ENCODE measurements around the gene RNF224. TPM values are rescaled to one million over a fixed set of nuclear protein-coding genes. Genes with fewer than 3 reads are reported as not detected.

Gene RNF224
- total RNA-seq, 3 donors from 2014 or later = not detected

DNA sequence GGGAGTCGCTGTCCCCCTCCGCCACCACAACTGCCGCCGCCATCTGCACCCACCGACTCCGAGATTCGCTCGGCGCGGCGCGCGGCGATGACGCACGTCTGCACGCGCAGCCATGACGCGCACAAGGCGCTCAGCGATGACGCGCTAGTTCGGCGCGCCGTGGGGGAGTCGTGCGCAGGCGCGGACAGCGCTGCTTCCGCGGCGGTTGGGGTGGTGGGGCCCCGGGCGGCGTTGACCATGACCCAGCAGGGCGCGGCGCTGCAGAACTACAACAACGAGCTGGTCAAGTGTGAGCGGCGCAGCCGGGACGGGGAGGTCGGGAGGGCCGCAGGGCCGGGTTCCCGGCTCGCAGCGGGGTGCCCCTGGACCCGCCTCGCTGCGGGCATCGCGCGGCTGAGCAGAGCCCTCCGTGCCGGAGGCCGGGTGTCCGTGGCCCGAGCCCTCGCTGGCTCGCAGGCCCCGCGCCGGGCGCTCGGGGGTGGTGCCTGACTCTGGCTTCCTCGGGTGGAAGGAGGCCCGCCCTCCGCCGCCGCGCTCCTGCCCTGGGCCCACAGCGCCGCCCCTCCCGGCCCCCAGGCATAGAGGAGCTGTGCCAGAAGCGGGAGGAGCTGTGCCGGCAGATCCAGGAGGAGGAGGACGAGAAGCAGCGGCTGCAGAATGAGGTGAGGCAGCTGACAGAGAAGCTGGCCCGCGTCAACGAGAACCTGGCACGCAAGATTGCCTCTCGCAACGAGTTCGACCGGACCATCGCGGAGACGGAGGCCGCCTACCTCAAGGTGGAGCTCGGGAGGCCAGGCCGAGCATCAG is 38.6 kb upstream of the RNF224 start, which contains the start of the genes ANAPC2 and SSNA1:
TSS of gene ANAPC2 (minus strand) at position 71 of the 807 bp plus-strand sequence. CDS start at position 43, 28 bp downstream.
TSS of gene SSNA1 (plus strand) at position 187 of the 807 bp plus-strand sequence. CDS start at position 238, 51 bp downstream.
- ATAC-seq (peak; percentile 83), DNase-seq (peak; percentile 92)
- no peaks in the 10 kb centered on the region for H3K9me3 Mint-ChIP-seq
- H3K4me1 Mint-ChIP-seq (ENCODE audit: low read depth) = peaks cover 36% of the 10 kb centered on the region
- peak within 1 kb of the TSS; percentile 96 for H3K4me3 Mint-ChIP-seq
- peaks cover 5% of the 10 kb centered on the region for H3K36me3 Mint-ChIP-seq (ENCODE audit: insufficient read depth)
- H3K27me3 Mint-ChIP-seq (ENCODE audit: low read depth) = no peaks in the 10 kb centered on the region

GRCh38 chr9:137189297-137190295 is 37.7 kb upstream of the RNF224 start:
- DNase-seq (no peak), ATAC-seq (no peak)
- peaks cover 31% of the 10 kb centered on the region for H3K4me1 Mint-ChIP-seq (ENCODE audit: low read depth)
- no peaks in the 10 kb centered on the region for H3K27me3 Mint-ChIP-seq (ENCODE audit: low read depth)
- peak overlapping the region; percentile 96 for H3K4me3 Mint-ChIP-seq
- peaks cover 4% of the 10 kb centered on the region for H3K36me3 Mint-ChIP-seq (ENCODE audit: insufficient read depth)
- no peaks in the 10 kb centered on the region for H3K9me3 Mint-ChIP-seq

DNA sequence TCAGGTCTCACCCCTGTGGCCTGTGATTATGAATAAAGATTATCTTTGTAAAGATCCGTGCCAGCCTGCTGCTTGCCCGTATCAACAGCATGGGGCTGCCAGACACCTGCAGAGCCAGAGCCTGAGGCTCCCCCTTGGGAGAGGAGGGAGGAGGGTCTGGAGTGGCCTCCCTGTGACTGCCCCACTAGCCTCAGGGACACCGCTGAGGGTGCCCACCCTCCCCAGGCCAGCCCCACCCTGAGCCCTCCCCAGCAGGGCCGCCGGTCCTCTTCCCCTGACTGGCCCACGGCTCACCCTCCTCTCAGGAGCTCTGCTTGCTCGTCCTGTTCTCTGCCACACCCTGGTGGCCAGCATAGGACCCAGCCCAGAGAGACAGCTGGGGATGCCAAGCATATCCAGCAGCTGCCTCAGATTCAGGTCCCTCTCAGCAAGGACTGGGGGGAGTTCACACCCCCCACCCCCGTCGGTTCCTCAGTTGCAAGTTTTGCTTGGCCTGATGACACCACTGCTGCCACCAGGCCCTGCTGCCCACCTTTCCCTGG is 36.9 kb upstream of the RNF224 start:
- H3K4me1 Mint-ChIP-seq (ENCODE audit: low read depth) = peaks cover 31% of the 10 kb centered on the region
- no peak for ATAC-seq
- no peaks in the 10 kb centered on the region for H3K27me3 Mint-ChIP-seq (ENCODE audit: low read depth)
- DNase-seq = no peak
- H3K9me3 Mint-ChIP-seq = no peaks in the 10 kb centered on the region
- H3K4me3 Mint-ChIP-seq = peak overlapping the region; percentile 96
- H3K36me3 Mint-ChIP-seq (ENCODE audit: insufficient read depth) = peaks cover 4% of the 10 kb centered on the region

GRCh38 chr9:137191245-137191644 is 36.1 kb upstream of the RNF224 start:
- no peak for DNase-seq
- no peaks in the 10 kb centered on the region for H3K27me3 Mint-ChIP-seq (ENCODE audit: low read depth)
- peaks cover 4% of the 10 kb centered on the region for H3K36me3 Mint-ChIP-seq (ENCODE audit: insufficient read depth)
- peak overlapping the region; percentile 69 for H3K4me3 Mint-ChIP-seq
- no peaks in the 10 kb centered on the region for H3K9me3 Mint-ChIP-seq
- no peak for ATAC-seq
- H3K4me1 Mint-ChIP-seq (ENCODE audit: low read depth) = peaks cover 29% of the 10 kb centered on the region

- no peak for ATAC-seq
- no peak for DNase-seq
- no peaks in the 10 kb centered on the region for H3K27me3 Mint-ChIP-seq (ENCODE audit: low read depth)
- H3K36me3 Mint-ChIP-seq (ENCODE audit: insufficient read depth) = peaks cover 4% of the 10 kb centered on the region
- H3K4me3 Mint-ChIP-seq = no peak overlapping the region
- H3K4me1 Mint-ChIP-seq (ENCODE audit: low read depth) = peaks cover 23% of the 10 kb centered on the region
- no peaks in the 10 kb centered on the region for H3K9me3 Mint-ChIP-seq
Observed at GRCh38 chr9:137191691-137192447, 35.4 kb upstream of the RNF224 start.

GRCh38 chr9:137192448-137192780 is 34.9 kb upstream of the RNF224 start:
- Mint-ChIP-seq H3K27me3 (ENCODE audit: low read depth) (no peaks in the 10 kb centered on the region), H3K4me1 (ENCODE audit: low read depth) (peaks cover 18% of the 10 kb centered on the region), H3K9me3 (no peaks in the 10 kb centered on the region), H3K36me3 (ENCODE audit: insufficient read depth) (peaks cover 4% of the 10 kb centered on the region), H3K4me3 (no peak overlapping the region)
- ATAC-seq = no peak
- DNase-seq = no peak

GRCh38 chr9:137192859-137193258 is 34.4 kb upstream of the RNF224 start:
- DNase-seq (no peak), ATAC-seq (no peak)
- Mint-ChIP-seq H3K27me3 (ENCODE audit: low read depth) (no peaks in the 10 kb centered on the region), H3K36me3 (ENCODE audit: insufficient read depth) (peaks cover 4% of the 10 kb centered on the region), H3K4me3 (no peak overlapping the region), H3K9me3 (no peaks in the 10 kb centered on the region), H3K4me1 (ENCODE audit: low read depth) (peaks cover 15% of the 10 kb centered on the region)

GRCh38 chr9:137193771-137194170 is 33.5 kb upstream of the RNF224 start:
- Mint-ChIP-seq H3K36me3 (ENCODE audit: insufficient read depth) (peaks cover 4% of the 10 kb centered on the region), H3K27me3 (ENCODE audit: low read depth) (no peaks in the 10 kb centered on the region), H3K4me3 (no peak overlapping the region), H3K4me1 (ENCODE audit: low read depth) (peaks cover 14% of the 10 kb centered on the region), H3K9me3 (no peaks in the 10 kb centered on the region)
- ATAC-seq = no peak
- no peak for DNase-seq

DNA sequence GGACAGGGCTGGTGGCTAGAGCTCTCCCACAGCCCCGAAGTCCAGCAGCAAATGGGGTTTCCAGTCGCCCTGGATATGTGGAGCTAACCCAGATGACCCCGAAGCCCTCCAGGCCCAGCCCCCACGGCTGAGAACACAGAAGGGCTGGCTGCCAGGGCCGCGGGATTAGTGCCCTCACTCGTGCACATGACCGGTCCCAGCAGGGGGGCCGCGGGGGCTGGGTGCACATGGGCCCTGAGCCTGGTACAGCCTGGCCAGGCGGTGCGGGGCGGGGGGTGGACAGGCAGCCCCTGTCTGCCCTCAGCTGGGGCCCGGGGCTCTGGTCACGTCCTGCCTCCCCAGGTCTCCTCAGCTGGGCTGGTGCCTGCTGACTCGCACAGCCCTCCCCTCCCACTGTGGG is 32.9 kb upstream of the RNF224 start:
- Mint-ChIP-seq H3K4me1 (ENCODE audit: low read depth) (peaks cover 10% of the 10 kb centered on the region), H3K27me3 (ENCODE audit: low read depth) (no peaks in the 10 kb centered on the region), H3K9me3 (no peaks in the 10 kb centered on the region), H3K4me3 (no peak overlapping the region), H3K36me3 (ENCODE audit: insufficient read depth) (peaks cover 2% of the 10 kb centered on the region)
- DNase-seq (no peak), ATAC-seq (no peak)

DNA sequence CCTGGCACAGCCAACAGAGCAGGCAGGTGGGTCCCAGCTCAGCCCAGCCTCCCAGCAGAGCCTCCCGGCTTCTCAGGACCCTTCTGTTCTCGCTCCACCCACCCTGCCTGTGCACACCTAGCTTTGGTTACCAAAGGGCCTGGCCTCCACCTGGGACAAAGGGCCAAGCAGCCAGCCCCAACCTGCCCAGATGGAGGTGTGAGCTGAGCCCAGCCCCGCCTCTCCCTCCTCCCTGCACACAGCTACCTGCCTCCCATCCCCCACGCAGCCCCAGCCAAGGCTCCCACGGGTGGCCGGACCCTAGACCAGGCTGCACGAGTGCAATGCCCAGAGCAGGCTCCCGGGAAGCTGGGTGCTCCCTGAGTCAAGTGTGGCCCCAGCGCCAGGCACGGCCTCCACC is 32.4 kb upstream of the RNF224 start:
- Mint-ChIP-seq H3K4me1 (ENCODE audit: low read depth) (peaks cover 7% of the 10 kb centered on the region), H3K9me3 (no peaks in the 10 kb centered on the region), H3K36me3 (ENCODE audit: insufficient read depth) (peaks cover 2% of the 10 kb centered on the region), H3K27me3 (ENCODE audit: low read depth) (no peaks in the 10 kb centered on the region), H3K4me3 (no peak overlapping the region)
- DNase-seq (no peak), ATAC-seq (no peak)

DNA sequence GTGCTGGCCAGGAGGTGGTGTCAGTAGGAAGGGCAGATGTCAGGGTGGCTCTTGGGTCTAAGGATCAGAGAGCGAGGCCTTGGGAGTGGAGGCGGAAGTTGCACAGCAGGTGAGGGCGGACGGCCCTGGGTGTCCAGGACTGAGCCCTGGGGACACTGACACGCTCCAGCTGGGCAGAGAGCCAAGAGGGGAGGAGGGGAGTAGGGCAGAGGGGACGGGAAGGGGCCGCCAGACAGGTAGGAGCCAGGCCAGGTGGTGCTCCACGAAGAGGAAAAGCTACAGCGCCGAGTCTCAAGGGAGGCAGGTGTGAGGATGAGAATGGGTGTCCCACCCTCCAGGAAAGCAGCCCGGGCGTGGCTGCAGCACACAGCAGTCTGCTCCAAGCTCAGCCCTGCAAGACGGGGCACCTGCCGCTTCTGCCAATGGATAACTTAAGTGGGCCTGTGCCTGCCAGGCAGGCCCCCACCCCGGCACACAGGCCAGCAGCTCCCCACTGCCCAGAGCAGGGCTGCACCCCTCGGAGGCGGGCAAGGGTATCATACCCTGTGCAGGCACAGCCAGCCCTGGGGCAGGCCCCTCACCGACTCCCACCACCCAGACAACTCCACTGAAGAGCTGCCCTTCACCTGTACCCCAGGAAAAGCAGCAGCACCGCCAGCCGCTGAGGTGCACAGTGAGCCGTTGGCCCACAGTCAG is 31.6 kb upstream of the RNF224 start:
- Mint-ChIP-seq H3K9me3 (no peaks in the 10 kb centered on the region), H3K4me1 (ENCODE audit: low read depth) (peaks cover 4% of the 10 kb centered on the region), H3K27me3 (ENCODE audit: low read depth) (no peaks in the 10 kb centered on the region), H3K36me3 (ENCODE audit: insufficient read depth) (peaks cover 2% of the 10 kb centered on the region), H3K4me3 (no peak overlapping the region)
- ATAC-seq = no peak
- DNase-seq = no peak

GRCh38 chr9:137198051-137198901 is 29.0 kb upstream of the RNF224 start:
- ATAC-seq (no peak), DNase-seq (no peak)
- Mint-ChIP-seq H3K9me3 (no peaks in the 10 kb centered on the region), H3K4me1 (ENCODE audit: low read depth) (peaks cover 13% of the 10 kb centered on the region), H3K36me3 (ENCODE audit: insufficient read depth) (no peaks in the 10 kb centered on the region), H3K4me3 (peak overlapping the region; percentile 52), H3K27me3 (ENCODE audit: low read depth) (no peaks in the 10 kb centered on the region)

- Mint-ChIP-seq H3K27me3 (ENCODE audit: low read depth) (no peaks in the 10 kb centered on the region), H3K9me3 (no peaks in the 10 kb centered on the region), H3K4me3 (peak overlapping the region; percentile 83), H3K36me3 (ENCODE audit: insufficient read depth) (no peaks in the 10 kb centered on the region), H3K4me1 (ENCODE audit: low read depth) (peaks cover 13% of the 10 kb centered on the region)
- DNase-seq (no peak), ATAC-seq (no peak)
Observed at GRCh38 chr9:137198902-137199283, 28.4 kb upstream of the RNF224 start.
